SH-SY5Y (cell line): ENCODE data around the gene LSMEM2.

ENCODE experiments used
- GATA2 ChIP-seq: IDR thresholded peaks from 2 replicates; pipeline ENCODE4 v1.6.1; 2011; ENCODE audit warnings: mild to moderate bottlenecking, low read depth, low read length
- GATA3 ChIP-seq: IDR thresholded peaks from 2 replicates; pipeline ENCODE4 v1.6.1; 2011; ENCODE audit warnings: low read depth, mild to moderate bottlenecking, low read length, moderate library complexity

- no peak for TF ChIP-seq GATA2
- TF ChIP-seq GATA3 = no peak
Measured at GRCh38 chr3:50249457-50249856, 29.4 kb upstream of the LSMEM2 start.
